HG03066 (cell line): Measurements from ENCODE around the gene DUSP22.

ENCODE experiments used
- ATAC-seq: cut with Tn5 transposase; IDR thresholded peaks from one replicate; pipeline ENCODE4 v1.9.1; 2021; ENCODE audit warnings: low read depth; ENCODE audit not compliant: unreplicated experiment

DUSP22 gene

GRCh38 chr6:348860-349396 lies 56.6 kb downstream of the DUSP22 start:
- no peak for ATAC-seq

DNA sequence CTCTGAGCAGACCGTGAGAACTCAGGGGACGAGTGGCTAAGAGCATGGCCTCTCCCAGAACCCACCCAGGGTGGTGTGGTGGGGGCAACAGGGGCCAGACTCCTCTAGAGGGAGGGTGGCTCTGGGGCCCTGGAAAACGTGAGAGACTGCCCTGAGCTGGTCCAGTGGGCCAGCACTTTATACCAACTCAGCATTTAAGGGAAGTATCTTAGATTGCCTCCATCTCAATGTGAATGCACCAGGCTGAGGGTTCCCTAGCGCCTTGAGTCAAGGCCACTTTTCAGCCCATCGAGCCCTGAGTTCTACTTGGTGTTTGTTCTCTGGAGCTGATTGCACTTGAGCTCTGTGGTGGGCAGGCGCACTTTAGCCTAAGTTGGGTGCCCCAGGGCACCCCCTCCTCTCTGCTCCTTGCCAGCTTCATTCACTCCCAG lies 57.2 kb downstream of the DUSP22 start:
- no peak for ATAC-seq

GRCh38 chr6:350371-350770 lies 58.1 kb downstream of the DUSP22 start:
- no peak for ATAC-seq

DNA sequence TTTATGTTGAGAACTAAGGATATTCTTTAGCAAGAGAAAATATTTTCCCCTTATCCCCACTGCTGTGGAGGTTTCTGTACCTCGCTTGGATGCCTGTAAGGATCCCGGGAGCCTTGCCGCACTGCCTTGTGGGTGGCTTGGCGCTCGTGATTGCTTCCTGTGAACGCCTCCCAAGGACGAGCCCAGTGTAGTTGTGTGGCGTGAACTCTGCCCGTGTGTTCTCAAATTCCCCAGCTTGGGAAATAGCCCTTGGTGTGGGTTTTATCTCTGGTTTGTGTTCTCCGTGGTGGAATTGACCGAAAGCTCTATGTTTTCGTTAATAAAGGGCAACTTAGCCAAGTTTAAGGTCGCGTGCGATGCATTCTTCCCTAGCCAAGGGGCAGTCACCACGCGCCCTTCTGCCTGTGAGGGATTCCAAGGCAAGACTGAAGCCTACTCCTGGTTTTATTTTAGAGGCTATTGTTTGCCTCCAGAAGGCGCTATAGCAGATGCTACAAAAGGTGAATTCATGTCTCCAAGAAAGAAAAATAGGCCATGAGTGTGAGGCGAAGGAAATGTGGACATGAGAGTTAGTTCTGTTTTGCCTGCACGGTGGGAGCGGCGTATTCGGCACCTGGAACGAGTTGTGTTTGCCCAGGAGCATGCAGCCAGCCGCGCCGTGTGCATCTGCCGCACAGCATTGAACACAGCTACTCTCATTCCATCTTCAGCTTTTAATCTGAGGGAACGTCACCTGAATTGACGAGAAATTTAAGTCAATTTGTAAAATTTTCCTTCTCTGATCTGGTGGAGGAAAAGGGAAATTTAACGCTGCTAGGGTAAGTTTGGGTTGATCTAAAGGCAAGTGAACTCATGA lies 59.0 kb downstream of the DUSP22 start:
- ATAC-seq = no peak

DNA sequence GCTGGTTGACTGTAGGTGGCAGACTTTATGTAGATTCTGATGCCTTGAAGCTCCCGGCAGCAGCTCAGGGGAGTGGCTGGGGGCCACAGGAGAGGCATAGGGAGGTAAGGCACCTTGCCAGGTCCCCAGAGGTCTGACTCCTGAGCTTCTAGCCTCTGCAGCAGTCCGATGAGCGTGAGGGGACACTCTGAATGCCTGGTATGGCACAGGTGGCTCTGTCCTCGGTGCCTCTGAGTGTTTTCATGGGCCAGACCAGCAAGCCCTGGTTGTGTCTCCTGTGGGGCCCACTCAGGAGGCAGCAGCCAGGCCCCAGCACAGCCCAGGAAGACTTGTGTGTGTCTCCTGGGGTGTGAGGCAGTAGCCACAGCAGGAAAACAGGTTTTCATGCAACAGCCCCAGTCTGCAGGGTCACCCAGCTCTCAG lies 59.6 kb downstream of the DUSP22 start:
- no peak for ATAC-seq

DNA sequence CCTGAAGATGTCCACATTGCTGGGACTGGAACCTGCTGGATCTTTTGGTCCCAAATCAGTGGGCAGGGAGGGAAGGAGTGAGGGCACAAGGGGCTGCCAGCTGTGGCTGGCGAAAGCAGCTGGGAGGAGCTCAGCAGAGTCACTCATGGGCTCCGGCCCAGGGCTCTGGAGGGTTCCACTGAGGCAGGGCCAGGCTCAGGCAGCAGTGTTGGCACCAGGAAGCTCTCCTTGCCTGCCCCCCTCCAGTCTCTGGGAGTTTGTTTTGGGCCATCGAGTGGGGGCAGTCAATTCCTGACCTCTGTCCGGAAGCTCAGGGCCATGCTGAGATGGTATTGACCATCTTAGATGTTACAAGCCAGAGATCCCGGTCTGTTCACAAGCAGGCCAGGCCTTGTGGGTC lies 60.2 kb downstream of the DUSP22 start:
- no peak for ATAC-seq

DNA sequence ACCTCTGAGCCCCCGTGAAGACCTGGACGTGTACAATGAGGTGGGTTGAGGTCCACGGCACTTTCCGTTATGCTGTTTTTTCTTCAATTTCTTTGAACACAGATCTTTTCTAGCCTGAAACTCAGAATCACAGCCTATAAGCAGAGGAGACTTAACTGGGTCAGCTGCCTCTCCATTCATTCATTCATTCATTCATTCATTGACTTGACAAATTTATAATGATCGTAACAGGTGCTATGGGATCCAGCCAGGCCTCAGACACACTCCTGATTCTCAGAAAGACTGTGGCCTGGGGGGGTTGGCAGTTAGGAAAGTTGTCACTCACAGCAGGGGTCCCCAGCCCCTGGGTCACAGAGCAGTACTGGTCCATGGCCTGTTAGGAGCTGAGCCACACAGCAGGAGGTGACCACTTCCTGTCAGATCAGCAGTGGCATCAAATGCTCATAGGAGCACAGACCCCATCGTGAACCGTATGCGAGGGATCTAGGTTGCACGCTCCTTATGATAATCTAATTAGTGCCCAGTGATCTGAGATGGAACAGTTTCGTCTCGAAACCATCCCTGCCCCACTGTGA lies 60.7 kb downstream of the DUSP22 start:
- ATAC-seq = no peak

DNA sequence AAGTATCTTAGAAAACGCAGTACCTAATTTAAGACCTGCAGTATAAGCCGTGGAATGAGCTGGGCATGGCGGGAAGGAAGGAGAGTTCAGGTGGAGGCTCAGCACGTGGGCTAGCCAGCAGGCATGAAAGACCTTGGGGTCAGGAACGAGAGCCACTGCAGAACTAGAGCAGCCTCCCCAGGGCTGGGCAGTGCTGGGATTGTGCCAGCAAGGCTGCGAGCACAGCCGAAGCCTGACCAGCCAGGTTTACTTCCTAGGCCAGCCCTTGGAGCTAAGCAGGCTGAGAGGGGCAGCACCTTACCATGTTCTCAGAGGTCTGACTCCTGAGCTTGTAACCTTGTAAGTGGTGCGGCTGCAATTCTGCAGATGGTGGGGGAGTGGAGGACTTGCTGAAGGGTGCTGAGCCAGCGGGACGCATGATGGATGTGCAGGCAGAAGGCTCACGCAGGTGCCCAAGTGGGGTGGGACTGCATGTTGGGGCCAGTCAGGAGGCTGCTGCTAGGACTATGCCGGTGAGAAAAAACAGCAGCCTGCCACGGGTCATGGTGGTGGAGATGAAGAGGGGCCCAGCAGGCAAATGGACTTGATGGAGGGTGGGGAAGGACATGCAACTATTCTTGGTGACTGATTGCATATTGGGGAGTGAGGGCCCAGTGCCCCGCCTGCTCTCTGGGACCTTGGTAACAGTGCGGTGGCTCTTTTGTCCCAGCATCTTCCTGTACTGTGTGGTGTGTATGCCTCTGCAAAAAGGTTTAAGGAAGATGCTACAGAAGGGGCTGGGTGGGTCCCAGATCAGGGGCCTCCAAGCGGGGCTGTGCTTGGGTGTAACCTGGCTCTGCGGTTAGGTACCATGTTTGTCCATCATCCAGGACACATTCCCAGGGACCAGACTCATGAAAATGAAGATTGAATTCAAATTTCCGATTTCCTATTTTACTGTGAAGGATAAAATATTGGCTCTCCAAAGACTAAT lies 61.6 kb downstream of the DUSP22 start:
- no peak for ATAC-seq

DNA sequence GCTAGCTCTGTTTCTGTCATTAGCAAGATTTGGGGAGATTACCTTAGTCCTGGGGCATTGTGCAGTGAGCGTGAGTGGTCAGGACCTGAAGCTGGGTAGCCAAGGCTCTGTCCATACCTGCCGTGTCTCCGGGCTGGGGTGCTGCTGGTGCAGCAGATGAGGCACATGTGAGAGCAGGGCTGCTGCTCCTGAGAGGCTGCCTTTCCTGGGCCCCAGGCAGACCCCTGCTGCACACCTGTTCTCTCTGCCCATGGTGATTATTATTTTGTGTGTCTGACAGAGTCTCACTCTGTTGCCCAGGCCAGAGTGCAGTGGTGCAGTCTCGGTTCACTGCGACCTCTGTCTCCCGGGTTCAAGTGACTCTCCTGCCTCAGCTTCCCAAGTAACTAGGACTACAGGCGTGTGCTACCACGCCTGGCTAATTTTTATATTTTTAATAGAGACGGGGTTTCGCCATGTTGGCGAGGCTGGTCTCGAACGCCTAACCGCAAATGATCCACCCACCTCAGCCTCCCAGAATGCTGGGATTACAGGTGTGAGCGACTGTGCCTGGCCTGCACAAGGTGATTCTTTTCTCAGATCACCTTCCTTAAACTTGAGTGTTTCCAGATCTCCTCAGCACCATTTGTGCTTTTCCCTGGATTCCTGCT lies 62.5 kb downstream of the DUSP22 start:
- no peak for ATAC-seq

DNA sequence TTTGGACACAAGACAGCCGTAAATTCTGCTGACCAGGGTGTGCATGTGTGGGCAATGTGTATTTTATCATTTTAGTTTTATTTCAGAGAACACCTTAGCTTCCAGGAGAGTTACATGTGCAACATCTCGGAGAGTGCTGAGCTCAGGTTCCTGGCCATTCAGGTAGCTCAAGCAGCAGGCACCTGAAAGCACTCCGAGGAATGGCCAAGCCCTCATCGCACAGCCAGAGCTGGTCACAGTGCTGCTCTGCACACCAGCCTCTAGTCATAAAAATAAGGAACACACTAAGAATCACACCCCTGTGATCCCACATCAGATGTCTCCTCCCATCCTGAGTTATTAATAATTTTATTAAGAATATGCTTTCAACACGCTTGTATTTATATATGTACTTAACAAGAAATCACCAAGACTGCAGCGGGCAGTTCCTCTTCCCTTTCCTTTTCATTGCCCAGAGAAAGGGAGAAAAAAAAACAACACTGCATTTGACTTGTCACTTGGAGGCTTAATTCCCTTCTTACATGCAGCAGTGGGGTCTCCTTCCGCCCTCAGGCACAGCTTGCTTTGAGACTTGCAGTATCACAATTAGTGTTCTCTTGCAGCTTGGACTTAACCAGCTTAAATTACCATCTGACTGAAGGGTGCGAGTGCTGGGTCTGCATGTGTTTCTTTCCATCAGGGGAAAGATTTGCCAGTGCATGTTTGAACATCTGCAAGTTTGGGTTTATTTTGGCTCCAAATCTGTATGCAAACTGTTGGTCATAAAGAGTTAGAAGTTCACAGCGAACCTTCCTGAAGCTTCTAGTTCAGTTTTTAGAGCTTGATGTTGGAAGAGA lies 63.3 kb downstream of the DUSP22 start:
- no peak for ATAC-seq

DNA sequence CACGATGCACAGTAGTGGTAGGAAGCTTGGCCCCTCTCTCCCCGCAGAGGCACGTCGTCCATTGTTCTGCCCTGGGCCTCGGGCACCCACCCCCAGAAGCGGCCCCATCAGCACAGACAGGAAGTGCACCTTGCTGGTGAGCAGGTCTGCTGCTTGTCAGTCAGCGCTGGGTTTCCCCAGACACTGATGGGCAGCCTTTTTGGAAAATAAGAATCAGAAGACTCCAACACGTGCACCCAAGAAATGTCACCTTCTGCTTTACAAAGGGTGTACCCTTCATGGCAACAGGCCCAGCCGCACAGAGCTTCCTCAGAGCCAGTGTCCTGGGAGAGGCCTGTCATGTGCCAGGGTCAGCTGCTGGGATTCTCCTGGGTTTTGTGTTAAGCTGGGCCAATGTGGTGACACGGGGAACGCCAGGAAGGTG lies 64.6 kb downstream of the DUSP22 start:
- no peak for ATAC-seq

GRCh38 chr6:357261-357790 lies 65.0 kb downstream of the DUSP22 start:
- no peak for ATAC-seq

DNA sequence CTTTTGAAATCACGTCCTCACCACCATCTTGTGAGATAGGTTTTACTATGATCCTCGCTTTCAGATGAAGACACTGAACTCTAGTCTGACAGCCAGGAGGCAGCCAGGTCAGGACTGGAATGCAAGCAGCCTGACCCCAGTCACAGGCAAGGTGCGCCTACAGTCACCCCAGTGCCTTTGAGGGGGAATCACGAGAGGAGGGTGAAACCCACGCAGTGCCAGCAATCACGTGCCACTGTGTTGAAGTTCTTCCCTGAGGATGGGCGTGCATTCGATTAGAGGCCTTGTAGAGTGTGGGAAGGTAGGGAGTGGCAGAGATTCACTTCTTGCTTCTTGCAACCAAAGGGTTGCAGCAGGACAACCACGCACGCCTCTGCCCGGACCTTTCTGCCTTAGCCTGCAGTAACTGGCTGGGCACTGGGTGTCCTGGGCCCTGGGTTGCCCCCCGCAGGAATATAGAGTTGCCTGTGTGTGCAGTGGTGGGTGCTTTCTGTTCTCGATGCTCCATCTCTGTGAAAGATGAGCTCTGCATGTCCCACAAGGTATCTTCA lies 65.6 kb downstream of the DUSP22 start:
- ATAC-seq = no peak

GRCh38 chr6:358432-358831 lies 66.1 kb downstream of the DUSP22 start:
- ATAC-seq = no peak

DNA sequence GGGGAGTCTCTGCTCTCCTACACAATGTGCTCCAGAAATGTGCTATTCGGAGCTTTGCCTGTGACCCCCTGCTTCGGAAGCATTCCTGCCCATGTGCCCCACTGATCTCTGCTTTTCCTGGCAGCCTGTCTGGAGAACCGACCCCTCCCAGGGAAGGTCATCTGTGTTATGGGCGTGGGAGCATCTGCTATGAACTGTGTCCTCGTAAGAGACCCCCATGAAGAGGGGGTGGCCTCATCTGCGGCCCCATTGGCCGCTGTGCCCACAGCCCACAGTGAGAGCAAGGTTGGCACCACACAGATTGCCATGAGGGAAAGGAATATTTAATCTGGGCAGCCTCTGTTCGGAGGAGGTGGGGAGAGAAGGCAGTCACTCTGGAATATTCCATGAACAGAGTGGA lies 66.6 kb downstream of the DUSP22 start:
- no peak for ATAC-seq

- no peak for ATAC-seq
Observed at GRCh38 chr6:359261-360035, 67.2 kb downstream of the DUSP22 start.

GRCh38 chr6:360349-360748 lies 68.1 kb downstream of the DUSP22 start:
- no peak for ATAC-seq

GRCh38 chr6:360764-361373 lies 68.6 kb downstream of the DUSP22 start:
- no peak for ATAC-seq
